H1 (cell line): Measurements from ENCODE around the gene DLL4. TPM values are rescaled to one million over a fixed set of nuclear protein-coding genes. Genes with fewer than 3 reads are reported as not detected.

Source experiments
- BACH1 ChIP-seq: IDR thresholded peaks from 2 replicates; pipeline ENCODE4 v1.6.1; 2012; ENCODE audit warnings: low read length, improper control_type of control experiment
- BCL11A ChIP-seq, 2 experiments: IDR thresholded peaks; one replicate each; pipeline ENCODE4 v1.6.1; 2011; ENCODE audit warnings: low read depth in 2 of 2, low read length in 2 of 2, mild to moderate bottlenecking in 2 of 2
- BRCA1 ChIP-seq: IDR thresholded peaks from 2 replicates; pipeline ENCODE4 v1.6.1; 2012; ENCODE audit warnings: low read depth, low read length, improper control_type of control experiment
- CBX8 ChIP-seq: fragments of 300-800, 300-1000 bp; sonication (generic); IDR thresholded peaks from 2 replicates; pipeline ENCODE4 v1.7.1; 2016; ENCODE audit warnings: low read depth, low read length, borderline replicate concordance
- CHD2 ChIP-seq: IDR thresholded peaks from 2 replicates; pipeline ENCODE4 v1.6.1; 2012; ENCODE audit warnings: low read length, improper control_type of control experiment
- CREB1 ChIP-seq: IDR thresholded peaks from 2 replicates; pipeline ENCODE4 v1.6.1; 2012; ENCODE audit warnings: inconsistent platforms
- CTBP2 ChIP-seq: IDR thresholded peaks from 2 replicates; pipeline ENCODE4 v1.7.0; 2011; ENCODE audit warnings: borderline replicate concordance, mild to moderate bottlenecking, moderate library complexity, mixed read lengths, low read length; ENCODE audit not compliant: insufficient read depth, insufficient read length
- FOSL1 ChIP-seq: IDR thresholded peaks from 2 replicates; pipeline ENCODE4 v1.6.1; 2011; ENCODE audit warnings: mild to moderate bottlenecking, low read depth, low read length, moderate library complexity; ENCODE audit not compliant: insufficient read depth
- GABPA ChIP-seq: IDR thresholded peaks from 2 replicates; pipeline ENCODE4 v1.6.1; 2011; ENCODE audit warnings: mild to moderate bottlenecking, low read length, moderate library complexity, borderline replicate concordance; ENCODE audit not compliant: insufficient read depth
- HDAC2 ChIP-seq, 2 experiments: fragments of 300-600 bp in 1 of 2; sonication (generic) in 1 of 2; IDR thresholded peaks; 2 replicates each; pipeline ENCODE4 v1.6.1; 2011 to 2012; ENCODE audit warnings: low read depth in 2 of 2, low read length in 2 of 2, mild to moderate bottlenecking in 2 of 2, moderate library complexity in 2 of 2, borderline replicate concordance in 1 of 2, inconsistent platforms in 1 of 2
- HDAC6 ChIP-seq: IDR thresholded peaks from one replicate; pipeline ENCODE4 v1.7.1; 2012; ENCODE audit warnings: low read depth, mild to moderate bottlenecking, inconsistent platforms, low read length, moderate library complexity
- KDM5A ChIP-seq: fragments of 200-600 bp; IDR thresholded peaks from 2 replicates; pipeline ENCODE4 v1.7.1; 2012; ENCODE audit warnings: mild to moderate bottlenecking, low read length, inconsistent platforms, mixed read lengths
- RXRA ChIP-seq: IDR thresholded peaks from 2 replicates; pipeline ENCODE4 v1.6.1; 2011; ENCODE audit warnings: low read depth, mild to moderate bottlenecking, low read length, moderate library complexity; ENCODE audit not compliant: insufficient read depth
- SAP30 ChIP-seq: fragments of 300-600 bp; sonication (generic); IDR thresholded peaks from 2 replicates; pipeline ENCODE4 v1.7.1; 2012; ENCODE audit warnings: low read length, moderate library complexity, mild to moderate bottlenecking, inconsistent platforms; ENCODE audit not compliant: insufficient read depth, insufficient replicate concordance
- SIN3A ChIP-seq, 2 experiments: IDR thresholded peaks in 1 of 2; conservative IDR thresholded peaks in 1 of 2; 2 replicates each; pipeline ENCODE4 v1.6.1; 2011 to 2012; ENCODE audit warnings: low read length in 2 of 2, improper control_type of control experiment in 1 of 2, low read depth in 1 of 2, mild to moderate bottlenecking in 1 of 2
- SIX5 ChIP-seq: IDR thresholded peaks from 2 replicates; pipeline ENCODE4 v1.6.1; 2011; ENCODE audit warnings: mild to moderate bottlenecking, low read depth, low read length
- SP4 ChIP-seq: IDR thresholded peaks from 2 replicates; pipeline ENCODE4 v1.6.1; 2012; ENCODE audit warnings: low read length, inconsistent platforms
- TCF12 ChIP-seq: IDR thresholded peaks from 2 replicates; pipeline ENCODE4 v1.6.1; 2011; ENCODE audit warnings: low read depth, mild to moderate bottlenecking, low read length
- ZNF274 ChIP-seq: IDR thresholded peaks from 2 replicates; pipeline ENCODE4 v1.7.0; 2012; ENCODE audit warnings: low read length, borderline replicate concordance; ENCODE audit errors: extremely low read depth
- polyA plus RNA-seq, 7 experiments: library from polyadenylated mRNA; depleted of rRNA in 3 of 7; stranded (reverse) in 5 of 7; unstranded in 2 of 7; fragments of >200 nt in 5 of 7; fragments of 200-250 nt in 2 of 7; gene quantifications; 1 replicate in 5 of 7; 2 replicates in 1 of 7; 4 replicates in 1 of 7; pipeline versions ENCODE4 v1.2.1 to v1.2.3, GENCODE V29; 2011 to 2013; ENCODE audit warnings: missing spikeins in 2 of 7, mixed read lengths in 2 of 7
- total RNA-seq: library from RNA; stranded (reverse); fragmentation: NEBNext Ultra II Directional; extraction: Animal tissue kit (Norgen Biotek cat#: 25700); gene quantifications from 2 replicates; pipeline ENCODE4 v1.2.1, GENCODE V29; 2021
- TF ChIP-seq, protein P1 (sequence below): IDR thresholded peaks from 2 replicates; pipeline ENCODE4 v1.6.1; 2011; ENCODE audit warnings: low read length, improper control_type of control experiment

Gene DLL4
- total and polyA plus RNA-seq, 2 of the 8 experiments (the other 6 are each of a cell fraction or from before 2014, with no cell fraction given): 0.23 to 0.60 TPM

GRCh38 chr15:40894681-40895448 is 34.3 kb upstream of the DLL4 start (continued):
- TF ChIP-seq CHD2 (peak; percentile 33; the same call in 1 of the 2 replicates), KDM5A (peak; percentile 53; the same call in 1 of the 2 replicates), BRCA1 (no peak), SIX5 (no peak), FOSL1 (no peak), SAP30 (no peak), HDAC2 (IDR thresholded peaks at IDR 0.05; ENCODE audit: borderline replicate concordance in 1 of 2, low read depth in 2 of 2, low read length in 2 of 2) (peak in 1 of 2 experiments; percentile 76; a peak in 1 of 4 replicates), SP4 (0 out of 2 replicates have a peak, but pooled peaks have one; percentile 10), BCL11A (IDR thresholded peaks at IDR 0.05; ENCODE audit: low read depth in 2 of 2, low read length in 2 of 2) (no peak), CBX8 (no peak), CTBP2 (no peak), SIN3A (conservative IDR thresholded peaks at IDR 0.05 in 1 of 2, IDR thresholded peaks at IDR 0.05 in 1 of 2; ENCODE audit: low read depth in 1 of 2, low read length in 2 of 2) (peak in 1 of 2 experiments; percentile 60; a peak in 2 of 4 replicates), CREB1 (no peak), HDAC6 (no peak), TCF12 (0 out of 2 replicates have a peak, but pooled peaks have one; percentile 41), RXRA (no peak), BACH1 (no peak), ZNF274 (no peak), GABPA (no peak)
- TF ChIP-seq, protein P1, sequence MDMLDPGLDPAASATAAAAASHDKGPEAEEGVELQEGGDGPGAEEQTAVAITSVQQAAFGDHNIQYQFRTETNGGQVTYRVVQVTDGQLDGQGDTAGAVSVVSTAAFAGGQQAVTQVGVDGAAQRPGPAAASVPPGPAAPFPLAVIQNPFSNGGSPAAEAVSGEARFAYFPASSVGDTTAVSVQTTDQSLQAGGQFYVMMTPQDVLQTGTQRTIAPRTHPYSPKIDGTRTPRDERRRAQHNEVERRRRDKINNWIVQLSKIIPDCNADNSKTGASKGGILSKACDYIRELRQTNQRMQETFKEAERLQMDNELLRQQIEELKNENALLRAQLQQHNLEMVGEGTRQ: no peak
